ENCODE data around the gene CEP97.

The CEP97 gene, protein sequence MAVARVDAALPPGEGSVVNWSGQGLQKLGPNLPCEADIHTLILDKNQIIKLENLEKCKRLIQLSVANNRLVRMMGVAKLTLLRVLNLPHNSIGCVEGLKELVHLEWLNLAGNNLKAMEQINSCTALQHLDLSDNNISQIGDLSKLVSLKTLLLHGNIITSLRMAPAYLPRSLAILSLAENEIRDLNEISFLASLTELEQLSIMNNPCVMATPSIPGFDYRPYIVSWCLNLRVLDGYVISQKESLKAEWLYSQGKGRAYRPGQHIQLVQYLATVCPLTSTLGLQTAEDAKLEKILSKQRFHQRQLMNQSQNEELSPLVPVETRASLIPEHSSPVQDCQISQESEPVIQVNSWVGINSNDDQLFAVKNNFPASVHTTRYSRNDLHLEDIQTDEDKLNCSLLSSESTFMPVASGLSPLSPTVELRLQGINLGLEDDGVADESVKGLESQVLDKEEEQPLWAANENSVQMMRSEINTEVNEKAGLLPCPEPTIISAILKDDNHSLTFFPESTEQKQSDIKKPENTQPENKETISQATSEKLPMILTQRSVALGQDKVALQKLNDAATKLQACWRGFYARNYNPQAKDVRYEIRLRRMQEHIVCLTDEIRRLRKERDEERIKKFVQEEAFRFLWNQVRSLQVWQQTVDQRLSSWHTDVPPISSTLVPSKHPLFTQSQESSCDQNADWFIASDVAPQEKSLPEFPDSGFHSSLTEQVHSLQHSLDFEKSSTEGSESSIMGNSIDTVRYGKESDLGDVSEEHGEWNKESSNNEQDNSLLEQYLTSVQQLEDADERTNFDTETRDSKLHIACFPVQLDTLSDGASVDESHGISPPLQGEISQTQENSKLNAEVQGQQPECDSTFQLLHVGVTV

DNA sequence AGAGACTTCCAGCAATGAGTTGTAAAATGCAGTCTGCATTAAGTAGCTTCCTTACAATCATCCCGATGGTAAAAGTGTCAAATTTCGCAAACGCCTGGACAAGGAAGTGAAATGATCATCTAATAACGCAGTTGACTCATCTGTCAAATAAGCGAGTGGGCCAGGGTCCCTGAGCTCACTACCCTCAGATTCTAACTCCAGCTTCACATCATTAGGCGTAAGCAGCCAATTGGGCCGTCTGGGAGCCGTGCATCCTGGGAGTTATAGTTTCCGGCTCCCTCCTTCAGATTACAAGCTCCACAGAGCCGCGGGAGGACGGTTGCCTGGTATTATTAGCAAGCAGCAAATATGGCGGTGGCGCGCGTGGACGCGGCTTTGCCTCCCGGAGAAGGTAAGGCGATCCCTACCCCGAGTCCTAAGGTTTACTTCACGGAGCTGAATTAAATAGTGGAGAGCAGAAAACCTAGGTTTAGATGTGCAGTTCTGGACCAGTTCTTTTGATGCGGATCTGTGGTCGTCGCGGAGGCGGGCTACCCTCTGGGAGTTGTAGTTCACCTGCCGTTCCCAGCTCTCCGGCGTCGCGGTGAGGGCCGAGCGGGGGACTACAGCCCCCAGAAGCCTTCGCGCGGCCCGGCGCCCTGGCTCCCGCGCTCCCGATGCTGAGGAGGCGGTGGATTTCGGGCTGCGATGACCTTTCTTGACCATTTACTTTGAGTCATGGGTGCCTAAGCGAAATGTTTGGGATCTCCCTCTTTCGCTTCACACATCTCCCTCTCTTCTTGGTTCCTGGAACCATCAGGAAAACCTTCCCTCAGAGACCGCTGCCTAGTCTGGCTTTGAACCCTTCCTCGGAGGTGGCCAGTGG, at the start of gene CEP97:
CEP97 (plus strand) TSS at position 286 of the 865 bp plus-strand sequence; CDS start at position 349, 63 bp downstream.
- TF ChIP-seq, protein P1, sequence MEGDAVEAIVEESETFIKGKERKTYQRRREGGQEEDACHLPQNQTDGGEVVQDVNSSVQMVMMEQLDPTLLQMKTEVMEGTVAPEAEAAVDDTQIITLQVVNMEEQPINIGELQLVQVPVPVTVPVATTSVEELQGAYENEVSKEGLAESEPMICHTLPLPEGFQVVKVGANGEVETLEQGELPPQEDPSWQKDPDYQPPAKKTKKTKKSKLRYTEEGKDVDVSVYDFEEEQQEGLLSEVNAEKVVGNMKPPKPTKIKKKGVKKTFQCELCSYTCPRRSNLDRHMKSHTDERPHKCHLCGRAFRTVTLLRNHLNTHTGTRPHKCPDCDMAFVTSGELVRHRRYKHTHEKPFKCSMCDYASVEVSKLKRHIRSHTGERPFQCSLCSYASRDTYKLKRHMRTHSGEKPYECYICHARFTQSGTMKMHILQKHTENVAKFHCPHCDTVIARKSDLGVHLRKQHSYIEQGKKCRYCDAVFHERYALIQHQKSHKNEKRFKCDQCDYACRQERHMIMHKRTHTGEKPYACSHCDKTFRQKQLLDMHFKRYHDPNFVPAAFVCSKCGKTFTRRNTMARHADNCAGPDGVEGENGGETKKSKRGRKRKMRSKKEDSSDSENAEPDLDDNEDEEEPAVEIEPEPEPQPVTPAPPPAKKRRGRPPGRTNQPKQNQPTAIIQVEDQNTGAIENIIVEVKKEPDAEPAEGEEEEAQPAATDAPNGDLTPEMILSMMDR (IDR thresholded peaks at IDR 0.05) = no peak

DNA sequence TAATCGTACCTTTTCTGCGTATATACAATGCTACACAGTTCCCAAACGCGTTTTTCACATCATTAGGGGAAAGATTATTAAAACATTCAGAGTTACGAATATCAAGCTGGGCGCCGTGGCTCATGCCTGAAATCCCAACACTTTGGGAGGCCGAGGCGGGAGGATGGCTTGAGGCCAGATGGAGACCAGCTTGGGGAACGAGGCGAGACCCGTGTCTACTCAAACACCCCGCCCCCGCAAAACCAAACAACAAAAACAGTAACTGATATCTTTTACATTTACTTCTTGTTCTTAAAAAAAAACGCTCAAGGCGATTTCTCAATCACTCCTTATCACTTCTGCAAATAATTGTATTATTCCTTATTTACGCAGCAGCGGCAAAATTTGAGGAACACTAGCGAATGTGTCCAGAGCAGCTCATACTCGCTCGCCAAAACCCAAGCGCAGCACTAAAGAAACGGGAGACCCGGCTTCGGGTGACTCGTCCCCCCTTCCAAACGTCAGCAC, 48.7 kb upstream of the CEP97 start:
- TF ChIP-seq, protein P1 (IDR thresholded peaks at IDR 0.05) = no peak

DNA sequence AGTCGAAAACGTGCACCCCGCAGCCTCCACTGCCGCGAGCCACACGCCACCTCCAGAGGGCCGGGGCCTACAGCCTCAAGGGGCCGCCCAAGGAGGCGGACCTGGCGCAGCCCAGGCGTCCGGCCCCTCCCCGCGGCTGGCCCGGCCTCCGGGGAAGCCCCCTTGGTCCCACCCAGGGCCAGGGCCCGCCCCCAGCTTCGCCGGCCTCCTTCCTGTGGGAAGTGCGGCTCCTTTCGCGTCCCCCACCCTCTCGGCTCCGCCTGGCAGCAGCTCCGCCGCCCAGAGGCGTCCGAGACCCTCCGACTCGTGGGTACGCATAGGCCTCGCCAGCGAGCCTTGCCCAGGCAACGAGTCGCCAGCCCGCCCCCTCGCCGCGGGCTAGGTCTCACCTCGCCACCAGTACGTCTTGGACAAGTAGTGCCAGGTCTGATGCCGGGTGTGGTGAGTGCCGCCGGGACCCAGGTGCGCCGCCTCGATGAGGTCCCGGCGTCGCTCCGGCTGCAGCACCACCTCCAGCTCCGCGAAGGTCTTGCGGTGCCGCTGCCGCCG, 48.1 kb upstream of the CEP97 start:
- TF ChIP-seq, protein P1 (IDR thresholded peaks at IDR 0.05) = no peak

DNA sequence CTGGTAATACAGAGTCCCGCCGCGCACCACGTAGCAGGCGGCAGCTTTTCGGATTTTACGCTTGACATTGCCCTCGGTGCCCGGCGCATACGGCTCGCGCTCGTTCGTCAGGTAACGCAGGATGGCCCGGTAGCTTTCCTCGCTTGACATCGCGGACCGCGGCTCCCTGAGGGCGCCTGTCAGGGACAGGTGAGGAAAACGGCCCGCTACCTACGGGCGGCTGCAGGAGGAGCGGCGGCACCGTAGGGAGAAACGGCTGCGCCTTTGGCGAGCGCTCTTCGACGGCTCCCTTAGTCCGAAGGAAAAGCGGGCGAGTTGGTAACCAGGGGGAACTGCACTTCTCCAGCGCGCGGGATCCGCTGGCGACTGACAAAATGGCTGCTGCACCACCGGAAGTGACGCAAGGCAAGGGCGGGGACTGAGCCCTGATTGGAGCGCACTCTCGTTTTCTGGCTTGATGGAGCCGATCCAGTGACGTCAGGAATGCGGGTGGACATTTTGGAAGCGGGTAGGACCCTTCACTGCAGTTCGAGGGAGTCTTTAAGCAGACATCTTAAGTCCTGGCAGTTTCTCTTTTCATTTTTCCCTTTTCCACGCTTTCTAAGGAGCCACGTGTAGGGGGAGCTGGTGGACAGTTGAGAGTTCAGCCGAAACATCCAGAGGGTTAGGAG, 47.5 kb upstream of the CEP97 start, which contains the start of gene ZBTB11:
ZBTB11 (minus strand) TSS at position 368 of the 671 bp plus-strand sequence; CDS start at position 150, 218 bp downstream.
- TF ChIP-seq, protein P1 (IDR thresholded peaks at IDR 0.05) = peak; percentile 51; the same call in 1 of the 2 replicates

DNA sequence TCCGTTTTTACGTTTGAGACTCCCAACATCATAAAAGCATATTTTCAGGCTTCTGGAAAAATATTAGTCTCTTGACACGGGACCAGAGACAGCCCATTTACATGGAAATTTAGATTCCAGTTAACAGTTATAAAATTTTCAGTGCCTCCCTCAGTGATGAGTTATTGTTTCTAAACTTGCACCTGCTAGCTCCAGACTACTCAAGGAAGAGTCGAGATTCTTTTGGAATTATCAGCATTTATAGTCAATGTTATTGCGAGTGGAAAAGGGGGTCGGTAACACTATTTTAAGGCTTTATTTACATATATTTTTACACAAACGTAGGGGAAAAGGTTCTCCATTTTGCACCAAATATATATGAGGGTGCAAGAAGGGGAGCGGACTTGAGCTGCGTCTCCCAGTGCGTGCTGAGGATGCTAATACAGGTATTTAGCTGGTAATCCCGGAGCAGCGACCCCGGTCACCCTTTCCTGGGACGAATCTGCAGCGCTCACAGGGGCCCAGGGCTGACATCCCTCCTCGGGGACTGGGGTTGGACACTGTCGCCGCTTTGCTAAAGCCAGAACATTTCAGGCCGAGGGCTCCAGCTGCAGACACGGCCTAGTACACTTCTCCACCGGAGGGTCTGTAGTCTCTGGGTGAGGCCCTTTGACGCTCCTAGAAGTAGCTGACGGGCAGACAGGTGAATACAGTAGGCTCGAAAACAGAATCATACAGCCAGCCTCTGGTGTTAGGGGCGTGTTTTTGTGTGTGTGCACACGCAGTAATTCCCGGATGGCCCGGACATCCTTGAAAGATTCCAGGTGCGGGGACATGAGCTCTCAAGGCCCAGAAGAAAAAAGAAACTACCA, 46.8 kb upstream of the CEP97 start:
- TF ChIP-seq, protein P1 (IDR thresholded peaks at IDR 0.05) = no peak

DNA sequence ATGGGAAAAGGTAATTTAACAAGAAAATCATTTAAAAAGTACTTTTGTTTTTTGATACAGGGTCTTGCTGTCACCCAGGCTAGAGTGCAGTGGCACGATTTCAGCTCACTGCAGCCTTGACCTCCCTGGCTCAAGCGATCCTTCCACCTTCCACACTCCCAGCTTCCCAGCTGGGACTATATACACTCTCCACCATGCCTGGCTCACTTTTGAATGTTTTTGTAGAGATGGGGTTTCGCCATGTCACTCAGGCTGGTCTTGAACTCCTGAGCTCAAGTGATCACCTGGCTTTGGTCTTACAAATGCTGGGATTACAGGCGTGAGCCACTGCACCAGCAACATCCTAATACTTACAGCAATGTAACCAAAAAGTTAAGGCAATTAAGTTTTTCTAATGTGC, 43.9 kb upstream of the CEP97 start:
- TF ChIP-seq, protein P1 (IDR thresholded peaks at IDR 0.05) = no peak
